Measurements from ENCODE around the gene TJP2.

The TJP2 gene

DNA sequence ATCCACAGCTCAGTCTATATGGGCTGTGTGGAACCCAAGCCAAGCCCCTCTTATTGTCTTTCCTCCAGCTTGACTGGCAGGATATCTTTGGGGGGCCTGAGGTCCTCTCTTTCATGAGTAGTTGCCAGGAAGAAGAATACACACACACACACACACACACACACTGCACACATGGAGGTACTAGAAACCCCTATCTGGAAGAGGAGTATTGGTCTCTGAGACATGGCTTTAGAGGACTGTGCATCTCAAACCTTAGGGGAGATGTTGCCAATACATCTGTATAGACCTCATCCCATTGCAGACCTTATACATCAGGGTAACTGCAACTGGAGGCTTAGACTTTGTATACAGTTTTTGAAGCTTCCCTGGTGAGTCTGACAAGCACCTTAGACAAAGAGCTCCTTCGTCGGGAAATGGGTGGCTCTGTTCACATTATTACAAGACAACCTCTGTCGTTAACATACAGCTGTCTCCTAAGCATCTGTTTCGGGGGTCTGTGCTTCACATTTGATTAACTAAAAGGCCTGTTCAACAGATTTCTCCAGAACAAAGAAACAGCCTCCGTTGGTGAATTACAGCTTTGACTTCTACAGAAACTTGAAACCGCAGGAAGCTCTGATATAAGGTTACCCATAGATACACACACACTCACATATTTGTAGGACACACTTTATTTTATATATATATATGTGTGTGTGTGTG lies 145.4 kb downstream of the TJP2 start:
- in situ Hi-C loops (cut with MboI; ENCODE audit: low sequenced_read_pairs), result no loop called here

DNA sequence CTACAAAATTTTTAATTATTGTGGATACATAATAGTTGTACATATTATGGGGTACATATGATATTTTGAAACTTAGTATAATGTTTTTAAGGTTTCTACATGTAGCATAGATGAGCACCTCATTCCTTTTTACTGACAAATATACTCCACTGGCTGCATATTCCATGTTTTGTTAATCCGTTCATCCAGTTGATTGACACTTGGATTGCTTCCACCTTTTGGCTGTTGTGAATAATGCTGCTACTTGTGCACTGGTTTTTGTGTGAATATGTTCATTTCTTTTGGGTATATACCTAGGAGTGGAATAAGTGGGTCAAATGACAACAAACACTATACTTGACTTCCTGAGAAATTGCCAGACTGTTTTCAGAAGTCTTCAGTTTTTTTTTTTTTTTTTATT lies 148.2 kb downstream of the TJP2 start:
- in situ Hi-C loops (cut with MboI; ENCODE audit: low sequenced_read_pairs), result no loop called here

DNA sequence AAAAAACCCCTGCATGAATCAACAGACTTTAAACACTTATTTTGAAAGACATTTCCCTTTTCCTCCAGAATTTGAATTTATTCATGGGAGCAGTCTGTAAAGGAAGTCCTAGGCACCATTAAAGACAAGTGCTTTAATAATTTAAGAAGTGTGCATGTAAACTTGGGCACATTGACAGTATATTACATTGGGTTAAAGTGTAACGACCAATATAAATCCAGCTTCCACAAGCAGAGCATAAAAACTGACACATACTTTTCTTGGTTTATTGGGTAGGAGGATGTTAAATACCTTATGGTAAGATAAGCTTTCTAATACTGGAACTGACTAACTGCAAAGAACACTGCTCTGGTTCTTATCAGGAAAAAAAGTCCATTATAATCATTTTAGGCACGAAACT lies 149.8 kb downstream of the TJP2 start:
- in situ Hi-C loops (cut with MboI; ENCODE audit: low sequenced_read_pairs), result no loop called here
